GM19438 (cell line): ENCODE results near the gene UBA6.
"Not testable (repeated sequence)": the region's sequence is repeated elsewhere in the genome, so short reads cannot be mapped to it uniquely, and the experiment has no call there.

Experiments
- ATAC-seq: cut with Tn5 transposase; IDR thresholded peaks from one replicate; pipeline ENCODE4 v1.9.1; 2021; ENCODE audit warnings: low read depth; ENCODE audit not compliant: unreplicated experiment

Gene UBA6

GRCh38 chr4:67700738-67701516 lies at the start of gene UBA6:
TSS of gene UBA6 (minus strand) at chr4:67701155. CDS start at chr4:67701119, 36 bp downstream.
- ATAC-seq, result peak; percentile 97

- ATAC-seq, result no peak
Measured at GRCh38 chr4:67750691-67751090, 49.7 kb upstream of the UBA6 start.

GRCh38 chr4:67749286-67749685 lies 48.3 kb upstream of the UBA6 start:
- ATAC-seq, result no peak

GRCh38 chr4:67746797-67747495 lies 46.0 kb upstream of the UBA6 start:
- ATAC-seq, result no peak

- no peak for ATAC-seq
Measured at GRCh38 chr4:67744561-67745283, 43.8 kb upstream of the UBA6 start.

GRCh38 chr4:67743194-67743593 lies 42.2 kb upstream of the UBA6 start:
- no peak for ATAC-seq

GRCh38 chr4:67736262-67736661 lies 35.3 kb upstream of the UBA6 start:
- ATAC-seq, result no peak

- ATAC-seq, result no peak
Measured at GRCh38 chr4:67735325-67735724, 34.4 kb upstream of the UBA6 start.

GRCh38 chr4:67730511-67730910 lies 29.6 kb upstream of the UBA6 start:
- not testable (repeated sequence) for ATAC-seq

- ATAC-seq, result no peak
Measured at GRCh38 chr4:67727124-67727850, 26.3 kb upstream of the UBA6 start.

GRCh38 chr4:67725981-67726380 lies 25.0 kb upstream of the UBA6 start:
- ATAC-seq, result no peak

GRCh38 chr4:67725132-67725531 lies 24.2 kb upstream of the UBA6 start:
- ATAC-seq, result no peak

GRCh38 chr4:67723949-67724348 lies 23.0 kb upstream of the UBA6 start:
- ATAC-seq, result no peak

- no peak for ATAC-seq
Measured at GRCh38 chr4:67723341-67723740, 22.4 kb upstream of the UBA6 start.

GRCh38 chr4:67721770-67722597 lies 21.0 kb upstream of the UBA6 start:
- ATAC-seq, result no peak

GRCh38 chr4:67721315-67721769 lies 20.4 kb upstream of the UBA6 start:
- ATAC-seq, result no peak

GRCh38 chr4:67719953-67720617 lies 19.1 kb upstream of the UBA6 start:
- no peak for ATAC-seq

- ATAC-seq, result no peak
Measured at GRCh38 chr4:67718848-67719247, 17.9 kb upstream of the UBA6 start.

GRCh38 chr4:67717586-67717985 lies 16.6 kb upstream of the UBA6 start:
- no peak for ATAC-seq
